OCI-LY1 (cell line): ENCODE data around the gene LSAMP.

Experiments
- H2AFZ ChIP-seq: fragments of 200-600 bp; sonication (generic), shearing (Covaris generic); 2 replicates; pipeline ENCODE4 v1.6.0; 2014; ENCODE audit warnings: antibody characterized with exemption, mild to moderate bottlenecking, low read length
- H3F3A ChIP-seq: fragments of 200-600 bp; sonication (generic), shearing (Covaris generic); 2 replicates; pipeline ENCODE4 v1.6.0; 2014; ENCODE audit warnings: mild to moderate bottlenecking, antibody characterized with exemption, low read length, moderate library complexity; ENCODE audit not compliant: insufficient read depth
- H3K27ac ChIP-seq: fragments of 200-600 bp; sonication (generic); 2 replicates; pipeline ENCODE4 v1.5.1; 2014; ENCODE audit warnings: low read length, mixed run types, mild to moderate bottlenecking, low read depth; ENCODE audit not compliant: poor library complexity, severe bottlenecking
- H3K27me3 ChIP-seq: fragments of 200-600 bp; sonication (generic); 2 replicates; pipeline ENCODE4 v1.6.0; 2014; ENCODE audit warnings: antibody characterized with exemption, mild to moderate bottlenecking, low read length, moderate library complexity; ENCODE audit not compliant: insufficient read depth
- H3K36me3 ChIP-seq: fragments of 200-600 bp; sonication (generic); 2 replicates; pipeline ENCODE4 v1.6.1; 2014; ENCODE audit warnings: mild to moderate bottlenecking, antibody characterized with exemption, low read length, moderate library complexity, mixed read lengths; ENCODE audit not compliant: insufficient read depth
- H3K4me1 ChIP-seq: fragments of 200-600 bp; sonication (generic); 2 replicates; pipeline ENCODE4 v1.5.1; 2014; ENCODE audit warnings: mild to moderate bottlenecking, low read length, moderate library complexity; ENCODE audit not compliant: insufficient read depth, severe bottlenecking
- H3K4me2 ChIP-seq: fragments of 200-600 bp; sonication (generic), shearing (Covaris generic); 2 replicates; pipeline ENCODE4 v1.6.1; 2014; ENCODE audit warnings: low read length
- H3K4me3 ChIP-seq: fragments of 200-600 bp; sonication (generic); 2 replicates; pipeline ENCODE4 v1.5.1; 2014; ENCODE audit warnings: low read length, low read depth, mild to moderate bottlenecking, mixed read lengths; ENCODE audit not compliant: poor library complexity, severe bottlenecking
- H3K79me2 ChIP-seq: fragments of 200-600 bp; shearing (Covaris generic); 2 replicates; pipeline ENCODE4 v1.6.1; 2016; ENCODE audit warnings: mixed run types, low read length, mixed read lengths; ENCODE audit not compliant: insufficient read depth
- H3K9ac ChIP-seq: fragments of 200-600 bp; sonication (generic), shearing (Covaris generic); 2 replicates; pipeline ENCODE4 v1.6.1; 2014; ENCODE audit warnings: mild to moderate bottlenecking, low read length, mixed read lengths
- H3K9me2 ChIP-seq: fragments of 200-600 bp; sonication (generic), shearing (Covaris generic); 2 replicates; pipeline ENCODE4 v1.6.1; 2014; ENCODE audit warnings: low read depth, mild to moderate bottlenecking, low read length, mixed read lengths
- H3K9me3 ChIP-seq: fragments of 200-600 bp; shearing (Covaris generic); 2 replicates; pipeline ENCODE4 v1.6.1; 2014; ENCODE audit warnings: low read length, mixed read lengths
- H4K20me1 ChIP-seq: fragments of 200-600 bp; sonication (generic), shearing (Covaris generic); 2 replicates; pipeline ENCODE4 v1.6.0; 2016; ENCODE audit warnings: mild to moderate bottlenecking, low read length; ENCODE audit not compliant: insufficient read depth
- CTCF ChIP-seq: fragments of 200-600 bp; sonication (generic), shearing (Covaris generic); IDR thresholded peaks from 2 replicates; pipeline ENCODE4 v1.5.1; 2017; ENCODE audit warnings: mild to moderate bottlenecking, antibody characterized with exemption, low read length, moderate library complexity, mixed read lengths
- EZH2 ChIP-seq: fragments of 200-600 bp; sonication (generic), shearing (Covaris generic); IDR thresholded peaks from 2 replicates; pipeline ENCODE4 v1.8.0; 2017; ENCODE audit warnings: borderline replicate concordance, mixed run types, mild to moderate bottlenecking, antibody characterized with exemption, low read length, moderate library complexity, mixed read lengths

The LSAMP gene

GRCh38 chr3:116288485-116288884 lies 156.8 kb downstream of the LSAMP start:
- Histone ChIP-seq H2AFZ (no peak overlapping the region), H4K20me1 (no peaks in the 10 kb centered on the region), H3K9ac (no peak overlapping the region), H3K4me3 (no peak overlapping the region), H3K79me2 (no peaks in the 10 kb centered on the region), H3K27ac (no peak overlapping the region), H3K36me3 (no peaks in the 10 kb centered on the region), H3K9me2 (no peaks in the 10 kb centered on the region), H3K27me3 (no peaks in the 10 kb centered on the region), H3K4me2 (no peak overlapping the region), H3K9me3 (no peaks in the 10 kb centered on the region), H3K4me1 (no peaks in the 10 kb centered on the region), H3F3A (no peaks in the 10 kb centered on the region)
- TF ChIP-seq EZH2 (no peak), CTCF (no peak)

- Histone ChIP-seq H2AFZ (no peak overlapping the region), H3K36me3 (no peaks in the 10 kb centered on the region), H3K79me2 (no peaks in the 10 kb centered on the region), H3K4me2 (no peak overlapping the region), H3K4me1 (no peaks in the 10 kb centered on the region), H3K9ac (no peak overlapping the region), H3K27ac (no peak overlapping the region), H3F3A (no peaks in the 10 kb centered on the region), H3K9me2 (no peaks in the 10 kb centered on the region), H3K9me3 (no peaks in the 10 kb centered on the region), H3K4me3 (no peak overlapping the region), H3K27me3 (no peaks in the 10 kb centered on the region), H4K20me1 (no peaks in the 10 kb centered on the region)
- TF ChIP-seq CTCF (no peak), EZH2 (no peak)
Measured at GRCh38 chr3:116285781-116286421, 159.4 kb downstream of the LSAMP start.

- Histone ChIP-seq H3F3A (no peaks in the 10 kb centered on the region), H3K9me2 (no peaks in the 10 kb centered on the region), H2AFZ (no peak overlapping the region), H3K79me2 (no peaks in the 10 kb centered on the region), H3K9me3 (no peaks in the 10 kb centered on the region), H4K20me1 (no peaks in the 10 kb centered on the region), H3K36me3 (no peaks in the 10 kb centered on the region), H3K4me1 (no peaks in the 10 kb centered on the region), H3K4me2 (no peak overlapping the region), H3K27me3 (no peaks in the 10 kb centered on the region), H3K9ac (no peak overlapping the region), H3K4me3 (no peak overlapping the region), H3K27ac (no peak overlapping the region)
- TF ChIP-seq CTCF: no peak
- TF ChIP-seq EZH2: no peak
Measured at GRCh38 chr3:116281313-116282143, 163.8 kb downstream of the LSAMP start.
